ENCODE data around the gene C12orf50.
A peak's percentile ranks its signal among the peaks of the same experiment; 100 is the strongest.
"Not testable (repeated sequence)": the region's sequence is repeated elsewhere in the genome, so short reads cannot be mapped to it uniquely, and the experiment has no call there.

C12orf50 gene

GRCh38 chr12:88035271-88035906 lies 6.2 kb upstream of the C12orf50 start:
- H3K9ac ChIP-seq (ENCODE audit: low read length) = peak overlapping the region; percentile 87
- no peak overlapping the region for H3K27ac ChIP-seq (ENCODE audit: low read depth, low read length, poor library complexity, severe bottlenecking)

DNA sequence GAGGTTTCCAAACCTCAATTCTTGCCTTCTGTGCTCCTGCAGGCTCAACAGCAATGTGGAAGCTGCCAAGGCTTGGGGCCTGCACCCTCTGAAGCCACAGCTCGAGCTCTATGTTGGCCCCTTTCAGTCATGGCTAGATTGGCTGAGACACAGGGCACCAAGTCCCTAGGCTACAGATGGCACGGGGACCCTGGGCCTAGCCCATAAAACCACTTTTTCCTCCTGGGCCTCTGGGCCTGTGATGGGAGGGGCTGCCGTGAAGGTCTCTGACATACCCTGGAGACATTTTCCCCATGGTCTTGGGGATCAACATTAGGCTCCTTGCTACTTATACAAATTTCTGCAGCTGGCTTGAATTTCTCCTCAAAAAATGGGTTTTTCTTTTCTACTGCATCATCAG lies 2.0 kb upstream of the C12orf50 start:
- not testable (repeated sequence) for H3K27ac ChIP-seq (ENCODE audit: low read depth, low read length, poor library complexity, severe bottlenecking); H3K4me3 ChIP-seq (ENCODE audit: low read depth, low read length, poor library complexity, severe bottlenecking); H3K36me3 ChIP-seq (ENCODE audit: insufficient read depth, low read length); H3K4me2 ChIP-seq (ENCODE audit: low read length); H3K79me2 ChIP-seq (ENCODE audit: insufficient read depth, low read length); H3K9me2 ChIP-seq (ENCODE audit: low read depth, low read length); H3F3A ChIP-seq (ENCODE audit: insufficient read depth, low read length); H3K4me1 ChIP-seq (ENCODE audit: insufficient read depth, low read length, severe bottlenecking); H2AFZ ChIP-seq (ENCODE audit: low read length); H3K9ac ChIP-seq (ENCODE audit: low read length); H3K27me3 ChIP-seq (ENCODE audit: insufficient read depth, low read length); H4K20me1 ChIP-seq (ENCODE audit: insufficient read depth, low read length); H3K9me3 ChIP-seq (ENCODE audit: low read length)

More at GRCh38 chr12:88035271-88035906, 6.2 kb upstream of the C12orf50 start:
- Histone ChIP-seq H3K79me2 (ENCODE audit: insufficient read depth, low read length) (peaks cover 49% of the 10 kb centered on the region), H3F3A (ENCODE audit: insufficient read depth, low read length) (no peaks in the 10 kb centered on the region), H4K20me1 (ENCODE audit: insufficient read depth, low read length) (no peaks in the 10 kb centered on the region), H3K27me3 (ENCODE audit: insufficient read depth, low read length) (no peaks in the 10 kb centered on the region), H3K4me3 (ENCODE audit: low read depth, low read length, poor library complexity, severe bottlenecking) (peak overlapping the region; percentile 87), H3K36me3 (ENCODE audit: insufficient read depth, low read length) (peaks cover 22% of the 10 kb centered on the region), H2AFZ (ENCODE audit: low read length) (peak overlapping the region; percentile 100), H3K4me2 (ENCODE audit: low read length) (peak overlapping the region; percentile 87), H3K4me1 (ENCODE audit: insufficient read depth, low read length, severe bottlenecking) (peaks cover 41% of the 10 kb centered on the region), H3K9me2 (ENCODE audit: low read depth, low read length) (no peaks in the 10 kb centered on the region), H3K9me3 (ENCODE audit: low read length) (no peaks in the 10 kb centered on the region)
- TF ChIP-seq, protein P1, sequence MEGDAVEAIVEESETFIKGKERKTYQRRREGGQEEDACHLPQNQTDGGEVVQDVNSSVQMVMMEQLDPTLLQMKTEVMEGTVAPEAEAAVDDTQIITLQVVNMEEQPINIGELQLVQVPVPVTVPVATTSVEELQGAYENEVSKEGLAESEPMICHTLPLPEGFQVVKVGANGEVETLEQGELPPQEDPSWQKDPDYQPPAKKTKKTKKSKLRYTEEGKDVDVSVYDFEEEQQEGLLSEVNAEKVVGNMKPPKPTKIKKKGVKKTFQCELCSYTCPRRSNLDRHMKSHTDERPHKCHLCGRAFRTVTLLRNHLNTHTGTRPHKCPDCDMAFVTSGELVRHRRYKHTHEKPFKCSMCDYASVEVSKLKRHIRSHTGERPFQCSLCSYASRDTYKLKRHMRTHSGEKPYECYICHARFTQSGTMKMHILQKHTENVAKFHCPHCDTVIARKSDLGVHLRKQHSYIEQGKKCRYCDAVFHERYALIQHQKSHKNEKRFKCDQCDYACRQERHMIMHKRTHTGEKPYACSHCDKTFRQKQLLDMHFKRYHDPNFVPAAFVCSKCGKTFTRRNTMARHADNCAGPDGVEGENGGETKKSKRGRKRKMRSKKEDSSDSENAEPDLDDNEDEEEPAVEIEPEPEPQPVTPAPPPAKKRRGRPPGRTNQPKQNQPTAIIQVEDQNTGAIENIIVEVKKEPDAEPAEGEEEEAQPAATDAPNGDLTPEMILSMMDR (IDR thresholded peaks at IDR 0.05; ENCODE audit: low read length) = no peak
- TF ChIP-seq EZH2 (IDR thresholded peaks at IDR 0.05; ENCODE audit: borderline replicate concordance, low read length) = no peak

DNA sequence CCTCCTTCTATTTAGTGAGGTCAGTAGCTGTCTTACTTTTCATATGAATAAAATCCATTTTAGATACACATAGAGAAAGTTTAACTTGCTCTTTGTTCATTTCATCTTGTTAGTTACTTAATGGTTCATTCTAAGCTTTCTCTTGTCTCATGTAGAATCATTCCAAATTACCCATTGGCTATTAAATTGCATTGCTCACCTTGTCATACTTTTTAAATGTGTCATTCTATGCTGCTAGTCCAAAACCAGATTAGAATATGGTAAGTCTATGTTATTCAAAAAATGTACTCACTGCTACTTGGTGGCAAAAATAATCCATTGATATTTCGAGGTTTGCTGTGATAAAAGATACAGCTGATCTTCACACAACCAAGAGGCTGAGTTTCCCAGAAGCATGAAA lies 3.0 kb downstream of the C12orf50 start:
- TF ChIP-seq EZH2 (IDR thresholded peaks at IDR 0.05; ENCODE audit: borderline replicate concordance, low read length) = no peak
- TF ChIP-seq, protein P1 (IDR thresholded peaks at IDR 0.05; ENCODE audit: low read length) = no peak
- no peak overlapping the region for H3K4me3 ChIP-seq (ENCODE audit: low read depth, low read length, poor library complexity, severe bottlenecking)

DNA sequence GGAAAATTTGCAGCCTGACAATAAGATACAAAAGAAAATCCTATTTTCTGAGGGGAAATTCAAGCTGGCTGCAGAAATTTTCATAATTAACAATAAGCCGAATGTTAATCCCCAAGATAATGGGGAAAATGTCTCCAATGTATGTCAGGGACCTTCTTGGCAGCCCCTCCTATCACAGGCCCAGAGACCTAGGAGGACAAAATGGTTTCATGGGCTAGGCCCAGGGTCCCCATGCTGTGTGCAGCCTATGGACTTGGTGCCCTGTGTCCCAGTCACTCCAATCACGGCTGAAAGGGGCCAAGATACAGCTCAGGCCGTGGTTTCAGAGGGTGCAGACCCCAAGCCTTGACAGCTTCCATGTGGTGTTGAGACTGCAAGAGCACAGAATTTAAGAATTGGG lies 11.2 kb downstream of the C12orf50 start:
- no peaks in the 10 kb centered on the region for H3K4me1 ChIP-seq (ENCODE audit: insufficient read depth, low read length, severe bottlenecking)
- H3K9ac ChIP-seq (ENCODE audit: low read length) = no peak overlapping the region
- no peaks in the 10 kb centered on the region for H4K20me1 ChIP-seq (ENCODE audit: insufficient read depth, low read length)
- no peak overlapping the region for H3K27ac ChIP-seq (ENCODE audit: low read depth, low read length, poor library complexity, severe bottlenecking)
- H3K4me3 ChIP-seq (ENCODE audit: low read depth, low read length, poor library complexity, severe bottlenecking) = no peak overlapping the region
- H3K9me2 ChIP-seq (ENCODE audit: low read depth, low read length) = no peaks in the 10 kb centered on the region
- TF ChIP-seq, protein P1 (IDR thresholded peaks at IDR 0.05; ENCODE audit: low read length) = no peak
- TF ChIP-seq EZH2 (IDR thresholded peaks at IDR 0.05; ENCODE audit: borderline replicate concordance, low read length) = no peak
- H3K9me3 ChIP-seq (ENCODE audit: low read length) = no peaks in the 10 kb centered on the region
- H3F3A ChIP-seq (ENCODE audit: insufficient read depth, low read length) = no peaks in the 10 kb centered on the region
- no peak overlapping the region for H3K4me2 ChIP-seq (ENCODE audit: low read length)
- H3K27me3 ChIP-seq (ENCODE audit: insufficient read depth, low read length) = no peaks in the 10 kb centered on the region
- no peaks in the 10 kb centered on the region for H3K36me3 ChIP-seq (ENCODE audit: insufficient read depth, low read length)
- no peak overlapping the region for H2AFZ ChIP-seq (ENCODE audit: low read length)
- H3K79me2 ChIP-seq (ENCODE audit: insufficient read depth, low read length) = no peaks in the 10 kb centered on the region

More for the DNA sequence above, 3.0 kb downstream of the C12orf50 start:
- Histone ChIP-seq H3K9me3 (ENCODE audit: low read length) (no peaks in the 10 kb centered on the region), H4K20me1 (ENCODE audit: insufficient read depth, low read length) (no peaks in the 10 kb centered on the region), H2AFZ (ENCODE audit: low read length) (no peak overlapping the region), H3K4me2 (ENCODE audit: low read length) (no peak overlapping the region), H3K9ac (ENCODE audit: low read length) (no peak overlapping the region), H3K27me3 (ENCODE audit: insufficient read depth, low read length) (no peaks in the 10 kb centered on the region), H3F3A (ENCODE audit: insufficient read depth, low read length) (no peaks in the 10 kb centered on the region), H3K4me1 (ENCODE audit: insufficient read depth, low read length, severe bottlenecking) (no peaks in the 10 kb centered on the region), H3K27ac (ENCODE audit: low read depth, low read length, poor library complexity, severe bottlenecking) (no peak overlapping the region), H3K9me2 (ENCODE audit: low read depth, low read length) (no peaks in the 10 kb centered on the region), H3K79me2 (ENCODE audit: insufficient read depth, low read length) (no peaks in the 10 kb centered on the region), H3K36me3 (ENCODE audit: insufficient read depth, low read length) (no peaks in the 10 kb centered on the region; the same call in 1 of the 2 replicates)
